Stimulated activated CD4-positive, alpha-beta T cell treated with anti-CD3 and anti-CD28 coated beads, Interleukin-15, amount 100 ng/mL, for 48 hours (primary cell): ENCODE measurements around the gene KLRG1.

Experiments
- DNase-seq, 2 donors: peaks; one replicate each; pipeline ENCODE4 v3.0.0-alpha.2; 2020; ENCODE audit warnings: low read depth in 2 of 2

Gene KLRG1

GRCh38 chr12:8989413-8989812, at the start of gene KLRG1:
TSS of gene KLRG1 (plus strand) at chr12:8989546. CDS start at chr12:8989636, 90 bp downstream.
- no peak for DNase-seq

DNA sequence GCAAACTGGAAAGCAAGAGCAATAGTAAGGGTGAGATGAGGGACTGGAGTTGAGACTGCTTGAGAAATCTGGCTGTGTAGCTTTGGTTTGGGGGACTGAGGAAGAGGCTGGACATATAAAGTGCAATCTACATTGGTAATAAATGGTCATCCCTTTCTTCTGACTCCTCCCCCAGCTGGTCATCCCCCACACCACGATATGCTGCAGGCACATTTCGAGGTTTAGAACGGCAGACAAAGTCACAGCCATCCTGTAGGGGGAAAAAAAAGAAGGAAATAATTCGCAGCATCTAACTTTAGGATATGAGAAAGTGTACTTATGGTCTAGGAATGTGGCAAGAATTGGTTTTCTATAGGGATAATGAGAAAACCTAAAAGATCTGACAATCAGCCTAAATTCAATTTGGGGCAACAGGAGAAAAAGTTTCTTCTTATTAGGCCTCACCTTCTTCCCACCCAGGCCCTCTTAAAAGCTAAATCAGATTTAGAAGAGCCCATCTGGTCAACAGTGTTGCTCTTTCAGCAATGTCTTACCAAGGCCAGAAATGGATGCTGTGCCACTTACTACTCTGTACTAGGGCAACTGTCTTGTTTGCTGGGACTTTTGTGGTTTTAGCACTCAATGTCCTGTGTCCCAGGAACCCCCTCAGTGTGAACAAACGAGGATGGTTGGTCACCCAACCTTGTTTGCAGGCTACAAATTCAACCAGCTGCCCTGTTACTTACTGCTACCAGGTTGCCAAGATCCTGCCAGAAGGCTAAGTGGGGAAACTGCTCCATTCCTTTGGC, 47.5 kb upstream of the KLRG1 start:
- DNase-seq = no peak

GRCh38 chr12:8943565-8944186, 45.7 kb upstream of the KLRG1 start:
- DNase-seq = no peak

DNA sequence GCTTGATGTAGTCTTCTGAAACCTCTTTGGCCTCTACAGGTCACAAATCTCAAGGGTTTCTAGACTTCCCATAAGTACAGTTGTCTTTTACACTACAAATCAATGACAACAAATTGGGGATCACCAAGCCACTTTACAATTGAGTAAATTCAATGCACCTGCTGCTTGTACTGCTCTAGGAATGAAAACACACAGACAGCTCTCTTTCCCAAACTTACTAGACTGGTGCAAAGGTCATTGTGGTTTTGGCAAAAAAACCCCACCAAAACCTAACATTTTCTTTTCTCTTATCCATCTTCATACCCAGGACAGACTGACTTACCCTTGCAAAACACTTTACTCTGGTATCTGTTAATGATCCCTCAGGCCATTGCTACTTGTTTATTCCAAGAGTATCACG, 42.6 kb upstream of the KLRG1 start:
- DNase-seq = no peak

- no peak for DNase-seq
Measured at GRCh38 chr12:8947737-8948136, 41.6 kb upstream of the KLRG1 start.

DNA sequence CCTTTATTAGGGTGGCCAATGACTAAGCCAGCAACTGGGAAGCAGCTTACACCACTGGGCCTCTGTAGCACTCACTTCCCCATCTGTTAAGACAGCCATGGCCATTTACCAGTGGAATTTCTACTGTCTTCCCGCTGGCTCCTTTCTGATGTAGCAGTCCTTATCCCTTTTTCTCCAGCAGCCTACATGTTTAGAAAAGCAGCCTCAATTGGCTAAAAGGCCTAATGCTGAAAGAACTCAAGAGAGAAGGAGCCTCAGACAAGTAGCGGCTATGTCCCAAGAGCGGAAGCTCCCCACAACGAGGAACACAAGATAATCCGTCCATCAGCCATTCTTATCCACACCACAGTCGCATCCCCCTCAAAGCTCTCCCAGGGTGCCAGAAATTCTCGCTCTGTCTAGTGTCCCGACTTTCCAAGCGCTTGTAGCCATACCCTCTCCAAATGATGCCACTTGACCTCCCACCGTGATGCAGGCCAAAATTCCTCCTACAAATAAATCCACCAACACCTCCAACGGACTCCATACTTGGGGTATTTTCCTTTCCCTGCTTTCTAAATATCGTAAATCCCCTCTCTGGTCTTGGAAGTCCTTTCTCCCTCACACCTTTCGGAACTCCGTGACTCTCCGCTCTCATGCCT, 40.5 kb upstream of the KLRG1 start:
- no peak for DNase-seq

GRCh38 chr12:8949342-8950220, 39.8 kb upstream of the KLRG1 start, which contains the start of gene M6PR:
TSS of gene M6PR (minus strand) at chr12:8949645. CDS start at chr12:8946404, 3,241 bp downstream.
- peak; percentile 91 to 92 for DNase-seq

GRCh38 chr12:8950221-8950527, 39.2 kb upstream of the KLRG1 start:
- DNase-seq = no peak

GRCh38 chr12:8950702-8951478, 38.5 kb upstream of the KLRG1 start:
- DNase-seq = no peak

GRCh38 chr12:8951744-8952143, 37.6 kb upstream of the KLRG1 start:
- DNase-seq = peak in 1 of 2 donors; percentile 10

- peak in 1 of 2 donors; percentile 4 for DNase-seq
Measured at GRCh38 chr12:8953773-8954402, 35.5 kb upstream of the KLRG1 start.

GRCh38 chr12:8956073-8956472, 33.3 kb upstream of the KLRG1 start:
- no peak for DNase-seq

DNA sequence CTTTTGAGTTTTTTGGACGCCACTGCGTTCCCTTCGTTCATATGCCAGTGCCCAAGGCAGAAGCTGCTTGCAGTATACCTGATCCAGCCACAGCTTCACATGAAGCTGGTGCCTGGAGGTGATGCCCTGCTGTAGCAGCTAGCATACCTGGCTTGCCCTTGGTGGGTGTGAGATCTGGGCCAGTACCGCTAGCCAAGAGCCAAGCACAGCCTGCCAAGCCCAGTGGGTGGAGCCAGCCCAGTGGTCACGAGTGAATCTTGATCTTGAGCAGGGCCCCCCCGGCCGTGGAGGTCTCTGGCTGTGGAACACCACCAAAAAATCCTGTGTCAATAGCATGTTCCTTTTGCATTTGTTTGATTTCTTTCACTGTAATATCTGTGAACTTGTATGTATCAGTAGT, 32.6 kb upstream of the KLRG1 start:
- DNase-seq = no peak

DNA sequence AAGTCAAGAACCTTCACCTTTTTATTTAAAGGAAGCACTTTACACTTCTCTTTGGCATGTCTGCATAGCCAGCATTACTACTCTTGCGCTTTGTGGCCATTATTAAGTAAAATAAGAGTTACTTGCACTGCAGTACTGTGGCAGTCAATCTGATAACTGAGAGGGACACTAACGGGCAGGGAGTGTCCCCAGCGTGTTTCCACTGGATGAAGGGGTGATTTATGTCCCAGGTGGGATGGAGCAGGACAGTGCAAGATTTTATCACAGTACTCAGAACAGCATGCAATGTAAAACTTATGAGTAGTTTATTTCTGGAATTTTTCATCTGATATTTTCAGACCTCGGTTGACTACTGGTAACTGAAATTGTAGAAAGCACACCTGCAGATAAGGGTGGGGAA, 31.8 kb upstream of the KLRG1 start:
- no peak for DNase-seq

DNA sequence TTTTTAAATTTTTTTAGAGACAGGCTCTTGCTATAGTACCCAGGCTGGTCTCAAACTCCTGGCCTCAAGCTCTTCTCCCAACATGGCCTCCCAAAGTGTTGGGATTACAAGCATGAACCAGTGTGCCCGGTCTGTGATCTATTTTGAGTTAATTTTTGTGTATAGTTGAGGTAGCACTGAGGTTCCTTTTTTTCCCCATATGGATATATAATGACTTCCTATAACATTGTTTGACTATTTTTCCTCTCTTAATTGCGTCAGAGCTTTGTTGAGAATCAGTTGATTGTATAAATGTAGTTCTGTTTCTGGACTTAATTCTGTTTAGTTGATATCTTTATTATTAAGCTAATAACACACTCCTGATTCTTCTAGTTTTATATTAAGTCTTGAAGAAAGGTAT, 31.3 kb upstream of the KLRG1 start:
- no peak for DNase-seq

GRCh38 chr12:8960176-8960575, 29.2 kb upstream of the KLRG1 start:
- no peak for DNase-seq

GRCh38 chr12:8968761-8969160, 20.6 kb upstream of the KLRG1 start:
- no peak for DNase-seq

DNA sequence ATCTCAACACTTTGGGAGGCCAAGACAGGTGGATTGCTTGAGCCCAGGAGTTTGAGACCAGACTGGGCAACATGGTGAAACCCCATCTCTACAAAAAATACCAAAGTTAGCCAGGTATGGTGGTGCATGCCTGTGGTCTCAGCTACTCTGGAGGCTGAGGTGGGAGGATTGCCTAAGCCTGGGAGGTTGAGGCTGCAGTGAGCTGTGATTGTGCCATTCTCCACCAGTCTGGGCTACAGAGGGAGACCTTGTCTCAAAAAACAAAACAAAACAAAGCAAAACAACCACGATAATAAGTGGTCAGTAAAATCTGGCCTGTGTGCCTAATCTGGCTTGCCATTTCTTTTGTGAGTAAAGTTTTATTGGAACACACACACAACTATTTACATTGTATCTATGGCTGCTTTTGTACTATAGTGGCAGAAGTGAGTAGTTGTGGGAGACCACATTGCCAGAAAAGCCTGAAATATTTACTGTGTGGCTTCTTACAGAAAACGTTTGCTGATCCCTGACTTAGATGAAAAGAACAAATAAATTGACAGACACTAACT, 19.4 kb upstream of the KLRG1 start:
- DNase-seq = no peak

- DNase-seq = no peak
Measured at GRCh38 chr12:8970432-8970831, 18.9 kb upstream of the KLRG1 start.

GRCh38 chr12:8980137-8980536, 9.2 kb upstream of the KLRG1 start:
- DNase-seq = no peak
